GM12864 (cell line): ENCODE measurements around the gene ITSN1.

Experiments
- DNase-seq: peaks from one replicate; pipeline ENCODE4 v3.0.0-alpha.2; 2011; ENCODE audit warnings: low read depth
- H3K4me3 ChIP-seq: 2 replicates; pipeline ENCODE4 v1.5.1; 2011; ENCODE audit warnings: mild to moderate bottlenecking, low read depth, low read length, control low read depth
- CTCF ChIP-seq: IDR thresholded peaks from 2 replicates; pipeline ENCODE4 v1.5.1; 2011; ENCODE audit warnings: low read depth, mild to moderate bottlenecking, moderate library complexity, low read length, control low read depth, inconsistent platforms; ENCODE audit errors: missing control alignments

ITSN1 gene

GRCh38 chr21:33662046-33662445 lies 19.7 kb downstream of the ITSN1 start:
- H3K4me3 ChIP-seq, result no peak overlapping the region
- DNase-seq, result no peak
- TF ChIP-seq CTCF, result no peak

- TF ChIP-seq CTCF, result no peak
- no peak overlapping the region for H3K4me3 ChIP-seq
- DNase-seq, result no peak
Observed at GRCh38 chr21:33663241-33663640, 20.9 kb downstream of the ITSN1 start.

- DNase-seq, result no peak
- TF ChIP-seq CTCF, result no peak
- no peak overlapping the region for H3K4me3 ChIP-seq
Observed at GRCh38 chr21:33664135-33664534, 21.8 kb downstream of the ITSN1 start.

GRCh38 chr21:33666153-33666552 lies 23.9 kb downstream of the ITSN1 start:
- no peak for TF ChIP-seq CTCF
- no peak for DNase-seq
- H3K4me3 ChIP-seq, result no peak overlapping the region

- no peak for DNase-seq
- no peak for TF ChIP-seq CTCF
- no peak overlapping the region for H3K4me3 ChIP-seq
Observed at GRCh38 chr21:33667636-33668035, 25.3 kb downstream of the ITSN1 start.

GRCh38 chr21:33668180-33668579 lies 25.9 kb downstream of the ITSN1 start:
- no peak for DNase-seq
- TF ChIP-seq CTCF, result no peak
- H3K4me3 ChIP-seq, result no peak overlapping the region

- no peak for TF ChIP-seq CTCF
- no peak for DNase-seq
- H3K4me3 ChIP-seq, result no peak overlapping the region
Observed at GRCh38 chr21:33668620-33669019, 26.3 kb downstream of the ITSN1 start.
